T follicular helper cell (primary cell): Measurements from ENCODE around the gene EMC10.
"Not testable (repeated sequence)": the region's sequence is repeated elsewhere in the genome, so short reads cannot be mapped to it uniquely, and the experiment has no call there.

Source experiments
- DNase-seq: peaks from one replicate; pipeline ENCODE4 v3.0.0-alpha.2; 2020; ENCODE audit warnings: low read depth

The EMC10 gene

DNA sequence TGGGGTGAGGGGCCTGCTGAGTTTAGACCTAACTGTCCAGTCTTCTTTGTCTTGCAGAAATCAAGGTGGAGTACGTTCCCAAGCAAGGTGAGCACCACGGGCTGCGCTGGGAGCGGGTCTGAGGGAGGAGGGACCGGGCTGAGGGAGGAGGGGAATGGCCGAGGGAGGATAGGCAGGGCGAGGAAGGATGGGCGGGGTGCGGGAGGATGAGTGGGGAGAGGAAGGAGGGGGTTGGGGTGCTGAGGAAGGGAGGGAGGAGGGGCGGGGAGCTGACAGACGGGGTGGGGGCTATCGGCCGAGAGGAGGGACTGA, 25.1 kb upstream of the EMC10 start:
- no peak for DNase-seq

DNA sequence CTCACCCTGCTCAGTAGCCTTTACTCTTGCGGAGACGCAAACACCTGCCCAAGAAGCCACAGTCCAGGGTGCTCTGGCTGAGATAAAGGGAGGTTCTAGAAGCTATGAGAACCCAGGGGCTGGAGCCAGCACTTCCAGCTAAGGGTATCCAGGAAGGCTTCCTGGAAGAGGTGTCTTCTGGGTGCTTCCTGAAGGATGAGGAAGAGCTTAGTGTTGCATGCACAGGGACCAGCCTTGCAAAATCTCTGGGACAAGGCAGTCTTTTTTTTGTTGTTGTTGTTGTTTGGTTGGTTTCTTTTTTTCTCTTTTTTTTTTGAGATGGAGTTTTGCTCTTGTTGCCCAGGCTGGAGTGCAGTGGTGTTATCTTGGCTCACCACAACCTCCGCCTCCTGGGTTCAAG, 23.1 kb upstream of the EMC10 start:
- DNase-seq: no peak

DNA sequence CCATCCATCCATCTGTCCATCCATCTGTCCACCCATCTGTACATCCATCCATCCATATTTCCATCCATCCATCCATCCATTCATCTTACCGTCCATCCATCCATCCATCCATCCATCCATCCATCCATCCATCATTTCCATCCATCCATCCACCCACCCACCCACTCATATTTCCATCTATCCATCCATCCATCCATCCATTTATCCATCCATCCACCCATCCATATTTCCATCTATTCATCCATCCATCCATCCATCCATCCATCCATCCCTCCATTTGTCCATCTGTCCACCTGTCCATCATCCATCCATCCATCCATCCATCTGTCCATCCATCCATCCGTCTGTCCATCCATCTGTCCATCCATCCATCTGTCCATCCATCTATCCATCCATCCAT, 20.3 kb upstream of the EMC10 start:
- no peak for DNase-seq

DNA sequence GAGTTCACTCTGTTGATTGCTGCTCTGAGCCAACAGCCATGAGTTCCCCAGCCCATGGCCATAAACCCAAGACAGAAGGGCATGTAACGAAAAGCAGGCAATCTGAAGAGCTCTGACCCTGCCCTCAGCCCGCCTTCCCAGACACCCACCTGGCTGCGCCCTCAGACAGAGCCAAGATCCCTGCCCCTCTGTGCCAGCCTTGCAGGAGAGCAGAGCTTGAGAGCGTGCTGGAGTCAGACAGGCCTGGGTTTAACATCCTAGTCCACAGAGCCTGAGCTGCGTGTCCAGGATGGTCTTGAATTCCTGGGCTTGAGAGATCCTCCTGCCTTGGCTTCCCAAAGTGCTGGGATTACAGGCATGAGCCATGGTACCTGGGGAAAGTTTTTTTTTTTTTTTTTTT, 19.0 kb upstream of the EMC10 start:
- no peak for DNase-seq

DNA sequence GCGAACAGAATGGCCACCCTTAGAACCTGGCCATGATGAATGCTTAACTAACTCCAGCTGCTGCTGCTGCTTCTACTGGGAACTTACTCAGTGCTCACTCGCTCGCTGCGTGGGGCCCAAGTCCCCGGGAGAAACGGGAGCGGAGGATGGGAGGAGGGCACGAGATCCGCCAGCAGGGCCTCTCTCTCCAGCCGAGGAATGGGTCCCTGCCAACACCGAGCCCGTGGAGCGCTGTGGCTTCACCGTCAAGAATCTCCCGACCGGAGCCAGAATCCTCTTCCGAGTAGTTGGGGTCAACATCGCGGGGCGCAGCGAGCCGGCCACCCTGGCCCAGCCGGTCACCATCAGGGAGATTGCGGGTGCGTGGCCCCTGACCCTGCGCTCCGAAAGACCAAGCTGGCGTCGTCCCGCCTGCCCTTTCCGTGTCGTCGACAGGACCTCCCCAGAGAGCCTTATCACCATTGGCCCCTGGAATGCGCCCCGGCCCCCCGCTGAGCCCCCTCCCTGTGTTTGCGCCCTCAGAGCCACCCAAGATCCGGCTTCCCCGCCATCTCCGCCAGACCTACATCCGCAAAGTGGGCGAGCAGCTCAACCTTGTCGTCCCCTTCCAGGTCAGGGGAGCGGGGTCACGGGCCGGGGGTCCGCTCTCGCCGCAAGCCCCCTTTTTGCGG, 17.8 kb upstream of the EMC10 start:
- no peak for DNase-seq

DNA sequence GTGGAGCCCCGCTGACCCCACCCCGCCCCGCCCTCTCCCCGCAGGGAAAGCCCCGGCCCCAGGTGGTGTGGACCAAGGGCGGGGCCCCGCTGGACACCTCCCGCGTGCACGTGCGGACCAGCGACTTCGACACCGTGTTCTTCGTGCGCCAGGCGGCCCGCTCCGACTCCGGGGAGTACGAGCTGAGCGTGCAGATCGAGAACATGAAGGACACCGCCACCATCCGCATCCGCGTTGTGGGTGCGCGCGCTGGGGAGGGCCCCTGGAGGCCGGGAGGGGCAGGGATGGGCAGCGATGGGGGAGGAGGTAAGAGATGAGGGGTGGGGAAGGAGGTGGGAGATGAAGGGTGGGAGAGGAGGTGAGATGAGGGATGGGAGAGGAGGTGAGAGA, 17.2 kb upstream of the EMC10 start:
- no peak for DNase-seq

DNA sequence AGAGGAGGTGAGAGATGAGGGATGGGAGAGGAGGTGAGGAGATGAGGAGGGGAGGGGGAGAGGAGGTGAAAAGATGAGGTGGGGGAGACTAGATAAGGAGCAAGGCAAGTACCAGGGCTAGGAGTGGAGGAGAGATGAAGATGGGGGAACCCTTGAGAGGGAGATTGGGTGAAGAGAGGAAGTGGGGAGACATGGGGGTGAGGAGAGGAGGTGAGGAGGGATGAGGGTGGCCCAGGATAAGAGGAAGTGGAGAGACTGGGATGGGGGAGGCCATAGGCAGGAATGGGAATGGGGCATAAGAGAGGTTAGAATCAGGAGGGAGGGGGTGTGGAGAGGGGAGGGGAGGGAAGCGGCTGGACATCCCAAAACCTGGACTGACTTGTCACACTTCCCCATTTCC, 16.7 kb upstream of the EMC10 start:
- no peak for DNase-seq

DNA sequence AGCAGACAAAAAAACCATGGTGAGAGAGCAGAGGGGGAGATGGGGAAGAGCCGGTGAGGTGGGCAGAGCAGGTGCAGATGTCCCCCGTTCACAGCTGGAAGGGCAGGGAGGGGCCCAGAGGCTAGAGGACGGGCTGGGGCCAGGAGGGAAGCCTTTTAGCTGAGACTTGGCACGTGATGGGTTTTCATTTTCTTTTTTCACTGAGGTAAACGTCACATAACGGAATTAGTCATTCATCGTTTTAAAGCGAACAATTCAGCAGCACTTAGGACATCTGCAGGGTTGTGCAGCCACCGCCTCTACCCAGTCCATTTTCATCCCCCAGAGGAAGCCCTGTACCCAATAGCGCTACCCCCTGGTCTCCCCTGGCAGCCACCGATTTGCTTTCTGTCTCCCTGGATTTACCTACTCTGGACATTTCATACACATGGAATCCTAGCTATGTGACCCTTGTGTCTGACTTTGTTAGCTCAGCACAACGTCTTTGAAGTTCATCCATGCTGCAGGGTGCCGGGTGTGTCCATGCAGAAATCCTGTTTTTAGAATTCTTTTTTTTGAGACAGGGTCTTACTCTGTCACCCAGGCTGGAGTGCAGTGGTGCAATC, 16.0 kb upstream of the EMC10 start:
- DNase-seq: no peak

DNA sequence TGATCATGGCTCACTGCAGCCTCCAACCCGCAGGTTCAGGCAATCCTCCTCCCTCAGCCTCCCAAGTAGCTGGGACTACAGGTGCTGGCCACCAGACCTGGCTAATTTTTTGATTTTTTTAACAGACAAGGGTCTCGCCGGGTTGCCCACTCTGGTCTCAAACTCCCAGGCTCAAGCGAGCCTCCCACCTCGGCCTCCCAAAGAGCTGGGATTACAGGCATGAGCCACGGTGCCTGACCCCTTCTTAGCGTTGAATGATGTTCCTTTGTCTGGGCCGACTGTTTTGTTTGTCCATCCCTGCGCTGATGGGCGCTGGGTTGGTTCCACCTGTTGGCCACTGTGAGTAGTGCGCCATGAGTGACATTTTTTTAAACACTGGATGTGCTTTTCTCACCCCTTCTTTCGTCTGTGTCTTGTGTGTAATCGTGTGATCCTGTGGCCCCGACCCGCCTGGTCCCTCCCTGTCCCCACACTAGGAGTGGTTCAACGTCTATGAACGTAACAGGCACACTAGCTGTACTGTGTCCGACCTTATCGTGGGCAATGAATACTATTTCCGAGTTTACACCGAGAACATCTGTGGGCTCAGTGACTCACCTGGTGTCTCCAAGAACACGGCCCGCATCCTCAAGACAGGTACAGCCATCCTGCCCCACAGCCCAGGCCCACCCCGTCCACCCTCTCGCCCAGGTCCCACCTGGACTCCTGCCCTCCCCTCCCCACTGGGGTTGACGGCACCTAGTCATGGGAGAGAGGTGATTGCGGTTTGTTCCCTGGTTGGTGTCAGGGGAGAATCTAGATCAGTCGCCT, 15.0 kb upstream of the EMC10 start:
- DNase-seq: peak; percentile 28

DNA sequence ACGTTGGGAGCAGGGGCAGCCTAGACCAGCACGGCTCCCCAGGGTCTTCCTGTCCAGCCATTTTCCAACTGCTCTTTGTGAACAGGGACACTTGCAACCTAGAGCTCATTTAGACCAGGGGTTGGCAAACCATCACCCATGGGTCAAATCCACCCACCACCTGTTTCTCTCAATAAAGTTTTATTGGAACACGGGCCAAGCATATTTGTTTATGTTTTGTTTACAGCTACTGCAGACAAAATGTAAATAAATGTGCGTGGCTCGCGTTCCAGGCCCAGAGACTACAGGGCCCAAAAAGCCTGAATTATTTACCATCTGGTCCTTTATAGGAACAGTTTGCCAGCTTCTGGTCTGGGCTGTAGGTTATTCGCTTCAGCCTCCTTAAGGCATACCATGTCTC, 13.3 kb upstream of the EMC10 start:
- DNase-seq: no peak

DNA sequence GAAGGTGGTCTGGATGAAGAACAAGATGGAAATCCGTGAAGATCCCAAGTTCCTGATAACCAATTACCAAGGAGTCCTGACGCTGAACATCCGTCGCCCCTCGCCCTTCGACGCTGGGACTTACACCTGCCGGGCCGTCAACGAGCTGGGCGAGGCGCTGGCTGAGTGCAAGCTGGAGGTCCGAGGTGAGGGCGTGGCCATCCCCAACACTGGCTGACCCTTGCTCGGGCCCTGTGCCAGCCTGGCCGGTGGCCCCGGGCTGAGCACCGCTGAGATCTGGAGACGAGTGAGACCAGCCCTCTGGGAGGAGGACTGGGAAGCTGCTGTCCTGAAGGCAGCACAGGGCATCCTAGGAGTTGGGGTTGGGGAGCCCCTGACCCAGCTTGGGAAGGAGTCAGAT, 12.0 kb upstream of the EMC10 start:
- DNase-seq: no peak

DNA sequence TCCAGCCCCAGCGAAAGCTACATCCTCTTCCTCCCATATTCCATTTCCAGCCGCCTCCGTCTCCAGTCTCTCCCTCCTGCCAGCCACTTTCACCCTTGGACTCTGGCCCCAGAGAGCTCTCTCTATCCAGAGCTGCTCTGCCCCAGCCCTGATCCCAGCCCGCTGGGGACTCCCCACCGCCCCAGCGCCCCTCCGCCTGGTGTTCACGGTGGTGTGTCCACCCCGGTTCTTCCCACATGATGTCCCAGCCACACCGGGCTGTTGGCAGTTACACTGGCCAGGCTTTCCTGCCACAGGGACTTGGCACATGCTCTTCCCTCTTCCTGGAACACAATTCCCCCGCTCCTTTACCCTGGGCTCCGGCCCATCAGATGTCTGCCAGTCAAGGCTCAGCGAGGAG, 11.3 kb upstream of the EMC10 start:
- no peak for DNase-seq

DNA sequence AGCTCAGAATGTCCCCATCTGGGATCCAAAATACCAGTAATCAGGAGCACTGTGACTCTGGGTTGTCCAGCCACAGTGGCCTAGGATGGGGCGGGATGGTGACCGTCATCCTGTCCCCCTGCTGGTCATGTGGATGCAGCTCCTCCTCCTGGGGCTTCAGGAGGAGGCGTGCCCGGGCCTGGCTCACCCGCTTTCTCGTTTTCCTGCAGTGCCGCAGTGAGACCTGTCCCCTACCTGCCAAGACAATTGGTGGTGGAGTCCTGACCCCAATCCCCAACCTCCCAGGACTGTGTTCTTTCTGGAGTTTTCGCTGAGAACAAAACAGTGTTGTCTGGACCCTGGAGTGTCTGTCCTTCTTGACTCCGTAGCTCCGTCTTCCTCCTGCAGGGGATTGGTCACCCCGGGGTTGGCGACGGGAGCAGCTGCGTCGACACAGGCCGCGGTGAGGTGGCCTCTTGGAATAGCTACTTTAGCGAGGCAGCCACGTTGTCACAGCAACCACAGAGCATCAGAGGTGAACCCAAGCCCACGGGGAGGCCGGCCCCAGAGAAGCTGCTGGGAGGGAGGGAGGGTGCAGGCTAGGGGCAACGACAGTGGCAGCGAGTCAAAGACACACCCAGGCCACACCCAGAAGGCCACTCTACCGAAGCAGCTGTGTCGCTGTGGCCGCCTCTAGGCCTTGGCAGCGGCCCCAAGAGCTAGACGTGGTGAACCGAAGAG, 10.2 kb upstream of the EMC10 start:
- DNase-seq: no peak

DNA sequence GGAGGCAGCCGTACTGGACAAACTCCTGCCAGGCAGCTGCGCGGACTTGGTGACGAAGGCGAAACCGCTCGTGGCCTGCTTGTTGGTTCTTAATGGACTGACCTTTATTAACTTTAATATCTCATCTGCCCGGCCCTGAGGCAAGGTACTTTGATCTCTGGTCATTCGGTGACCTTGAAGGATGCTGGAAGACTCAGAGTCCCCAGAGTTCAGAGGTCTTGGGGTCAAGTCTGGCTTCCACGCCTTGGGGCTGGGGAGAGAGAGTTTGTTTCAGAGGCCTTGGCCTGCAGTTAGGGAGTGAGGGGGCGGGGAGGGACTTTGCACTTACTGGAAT, 9.6 kb upstream of the EMC10 start:
- no peak for DNase-seq

DNA sequence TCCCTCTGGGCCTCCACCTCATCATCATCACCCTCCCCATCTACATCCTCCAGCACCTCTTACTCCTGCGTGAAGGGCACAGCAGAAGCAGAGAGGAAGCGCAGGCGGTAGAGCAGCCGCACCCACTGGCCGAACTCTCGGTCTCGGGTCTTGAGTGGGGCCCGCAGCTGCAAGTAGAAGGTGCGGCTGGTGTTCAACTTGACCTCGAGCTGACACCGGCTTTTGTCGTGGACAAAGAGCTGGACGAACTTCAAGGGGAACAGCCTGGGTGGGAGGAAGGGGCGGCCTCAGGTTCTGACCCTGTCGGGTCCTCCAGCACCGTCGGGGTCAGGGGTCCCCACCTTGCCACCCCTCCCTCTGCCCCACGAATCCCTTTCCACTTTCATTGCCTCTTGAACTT, 8.7 kb upstream of the EMC10 start:
- DNase-seq: no peak

DNA sequence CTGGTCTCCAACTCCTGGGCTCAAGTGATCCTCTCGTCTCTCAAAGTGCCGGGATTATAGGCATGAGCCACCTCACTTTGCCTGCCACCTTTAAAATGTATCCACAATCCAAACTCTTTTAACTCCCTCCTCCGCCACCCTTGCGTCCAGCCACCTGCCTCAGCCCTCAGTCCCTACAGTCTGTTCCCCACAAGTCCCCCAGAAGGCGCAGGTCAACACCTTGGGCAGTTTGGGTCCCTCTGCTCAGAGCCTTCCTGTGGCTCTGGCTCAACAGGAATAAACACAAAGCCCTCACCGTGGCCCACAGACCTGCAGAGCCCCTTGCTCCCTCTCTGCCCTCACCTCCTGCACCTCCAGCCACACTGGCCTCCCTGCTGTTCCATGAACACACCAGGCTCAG, 7.5 kb upstream of the EMC10 start:
- no peak for DNase-seq

DNA sequence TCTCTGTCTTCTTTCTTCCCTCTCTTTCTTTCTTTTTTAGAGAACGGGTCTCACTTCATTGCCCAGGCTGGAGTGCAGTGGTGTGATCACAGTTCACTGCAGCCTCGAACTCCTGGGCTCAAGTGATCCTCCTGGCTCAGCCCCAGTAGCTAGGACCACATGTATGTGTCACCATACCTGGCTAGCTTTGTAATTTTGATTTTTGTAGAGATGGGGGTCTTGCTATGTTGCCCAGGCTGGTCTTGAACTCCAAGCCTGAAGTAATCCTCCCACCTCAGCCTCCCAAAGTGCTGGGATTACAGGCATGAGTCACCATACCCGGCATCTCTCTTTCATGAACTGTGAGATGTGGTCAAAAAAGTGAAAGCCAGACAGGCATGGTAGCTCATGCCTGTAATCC, 3.0 kb upstream of the EMC10 start:
- not testable (repeated sequence) for DNase-seq

DNA sequence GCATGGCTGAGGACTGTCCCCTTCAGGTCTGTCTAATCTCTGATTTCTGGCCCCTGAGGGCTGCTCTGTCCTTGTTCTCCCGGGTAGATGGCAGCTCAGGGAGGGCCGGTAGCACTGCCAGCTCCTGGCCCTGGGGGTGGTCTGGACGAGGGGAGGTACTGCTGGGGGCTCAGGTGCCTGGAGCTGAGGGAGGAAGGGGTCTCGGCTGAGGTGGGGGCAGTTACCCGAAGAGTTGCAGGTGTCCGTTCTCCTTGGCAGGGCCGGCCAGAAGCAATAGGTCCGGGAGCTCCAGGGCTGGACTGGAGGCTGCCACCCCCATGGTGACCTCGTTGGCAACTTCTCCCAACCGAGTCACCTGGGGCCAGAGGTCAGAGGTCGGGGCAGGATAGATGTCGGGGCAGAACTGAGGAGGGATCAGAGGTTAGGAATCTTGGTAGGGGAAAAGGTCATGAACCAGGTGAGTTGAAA, 1.2 kb upstream of the EMC10 start:
- DNase-seq: no peak

DNA sequence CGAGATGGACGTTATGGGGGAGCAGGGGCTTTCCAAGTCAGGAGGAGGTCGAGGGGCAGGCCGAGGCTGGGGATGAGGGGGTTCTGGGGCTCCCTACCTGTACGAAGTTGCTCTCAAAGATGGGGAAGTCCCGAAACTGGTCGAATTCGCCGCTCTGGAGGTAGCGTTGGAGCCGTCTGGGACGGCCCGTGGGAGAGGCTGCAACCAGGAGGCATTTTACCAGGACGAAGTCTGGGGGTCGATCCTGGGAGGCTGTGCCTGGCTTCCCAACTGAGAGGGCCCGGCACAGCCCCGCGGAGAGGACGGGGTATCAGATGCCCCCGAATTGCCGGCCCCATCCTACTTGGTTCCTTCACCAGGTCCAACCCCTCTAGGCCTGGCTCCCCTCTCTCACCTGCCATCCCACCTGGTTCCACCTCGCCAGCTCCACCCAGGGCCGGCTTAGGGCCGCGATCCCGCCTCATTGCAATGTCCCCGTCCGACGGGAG, 527 bp upstream of the EMC10 start:
- peak; percentile 3 for DNase-seq

DNA sequence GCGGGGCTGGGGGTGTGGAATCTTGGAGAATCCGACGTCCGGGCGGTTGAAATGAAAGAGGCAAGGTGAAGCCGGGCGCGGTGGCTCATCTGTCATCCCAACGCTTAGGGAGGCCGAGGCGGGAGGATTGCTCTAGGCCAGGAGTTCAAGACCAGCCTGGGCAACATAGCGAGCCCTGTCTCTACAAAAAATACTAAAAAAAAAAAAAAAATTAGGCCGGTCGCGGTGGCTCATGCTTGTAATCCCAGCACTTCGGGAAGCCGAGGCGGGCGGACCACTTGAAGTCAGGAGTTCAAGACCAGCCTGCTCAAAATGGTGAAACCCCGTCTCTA, 566 bp downstream of the EMC10 start:
- DNase-seq: no peak

DNA sequence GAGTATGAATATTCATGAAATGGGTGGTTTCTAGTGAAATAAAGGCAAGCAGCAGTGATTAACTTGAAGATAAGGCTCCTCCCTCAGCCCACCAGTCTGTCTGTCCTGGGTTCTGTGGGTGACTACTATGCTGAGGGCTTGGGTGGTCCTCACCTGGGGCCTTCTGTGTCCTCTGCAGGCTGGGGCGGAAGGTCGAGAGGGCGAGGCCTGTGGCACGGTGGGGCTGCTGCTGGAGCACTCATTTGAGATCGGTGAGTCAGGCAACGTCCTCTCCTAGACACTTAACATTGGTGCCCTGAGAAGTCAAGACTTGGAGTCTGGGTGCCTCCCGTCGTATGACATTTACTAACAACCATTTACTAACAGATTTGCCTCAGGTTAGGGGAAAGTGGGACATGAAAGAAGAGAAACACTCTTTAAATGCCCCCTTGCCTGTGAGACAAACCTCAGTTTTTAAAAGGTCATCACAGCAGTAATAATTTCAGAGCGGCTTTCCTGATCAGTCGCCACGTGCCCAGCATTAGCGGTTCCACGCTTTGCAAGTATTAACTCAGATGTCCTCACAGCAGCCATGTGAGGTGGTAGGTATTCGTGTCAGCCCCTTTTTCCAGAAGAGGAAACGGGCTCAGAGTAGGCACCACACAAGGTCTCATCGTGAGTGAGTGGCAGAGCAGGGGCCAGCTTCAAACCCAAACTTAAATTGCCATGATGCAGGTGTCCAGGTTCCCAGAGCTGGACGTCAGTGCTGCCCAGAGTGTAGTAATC, 1.6 kb downstream of the EMC10 start:
- DNase-seq: no peak
